ENCODE results near the gene CCL21. TPM values are rescaled to one million over a fixed set of nuclear protein-coding genes. Genes with fewer than 3 reads are reported as not detected.

CCL21 gene
- polyA plus RNA-seq, 2 of the 4 experiments (the other 2 are of a cell fraction) = not detected

DNA sequence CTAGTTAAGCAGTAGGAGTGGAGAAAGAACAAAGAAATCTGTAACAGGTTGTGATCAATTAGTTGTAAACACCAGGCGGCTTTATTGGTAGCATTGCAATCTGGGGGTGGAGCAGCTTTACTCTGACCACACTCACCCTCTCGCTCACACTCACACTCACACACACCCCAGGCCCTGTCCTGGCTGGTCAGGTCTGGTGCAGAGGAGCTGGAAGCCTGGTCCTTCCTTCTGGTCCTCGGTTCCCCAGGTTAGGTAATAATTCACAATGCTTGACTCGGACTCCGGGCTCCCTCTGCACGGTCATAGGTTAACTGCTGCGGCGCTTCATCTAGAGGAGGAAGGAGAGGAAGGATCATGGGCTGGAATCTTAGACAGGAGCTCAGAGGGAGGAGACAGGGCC is 20.4 kb downstream of the CCL21 start:
- 62% methylated on average over 8 of the region's 8 CpGs for WGBS (ENCODE audit: missing lambda C conversion rate)
- H3K27ac ChIP-seq = no peak overlapping the region
- DNase-seq (ENCODE audit: low read depth in 1 of 2, low spot score in 1 of 2) (no peak), ATAC-seq (no peak; a peak in 1 of 6 replicates), FAIRE-seq (no peak)
- no peaks in the 10 kb centered on the region for H3K9me3 ChIP-seq
- CTCF ChIA-PET = interaction anchor here (0.7 to 10.1 kb wide), 3 partner anchors 10 to 71 kb away, joined by 3 to 135 read pairs (median 5); no protein-coding TSS in a partner anchor
- no peaks in the 10 kb centered on the region for H3K4me1 ChIP-seq
- H3K4me2 ChIP-seq = no peak overlapping the region
- POLR2A ChIA-PET = no interaction called here
- H3K4me3 ChIP-seq = no peak overlapping the region
- TF ChIP-seq, protein P1, sequence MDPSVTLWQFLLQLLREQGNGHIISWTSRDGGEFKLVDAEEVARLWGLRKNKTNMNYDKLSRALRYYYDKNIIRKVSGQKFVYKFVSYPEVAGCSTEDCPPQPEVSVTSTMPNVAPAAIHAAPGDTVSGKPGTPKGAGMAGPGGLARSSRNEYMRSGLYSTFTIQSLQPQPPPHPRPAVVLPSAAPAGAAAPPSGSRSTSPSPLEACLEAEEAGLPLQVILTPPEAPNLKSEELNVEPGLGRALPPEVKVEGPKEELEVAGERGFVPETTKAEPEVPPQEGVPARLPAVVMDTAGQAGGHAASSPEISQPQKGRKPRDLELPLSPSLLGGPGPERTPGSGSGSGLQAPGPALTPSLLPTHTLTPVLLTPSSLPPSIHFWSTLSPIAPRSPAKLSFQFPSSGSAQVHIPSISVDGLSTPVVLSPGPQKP (IDR thresholded peaks at IDR 0.05; ENCODE audit: low read depth, low read length) = no peak
- no peak for TF ChIP-seq ZSCAN20 (CRISPR knock-in tag; IDR thresholded peaks at IDR 0.05)

DNA sequence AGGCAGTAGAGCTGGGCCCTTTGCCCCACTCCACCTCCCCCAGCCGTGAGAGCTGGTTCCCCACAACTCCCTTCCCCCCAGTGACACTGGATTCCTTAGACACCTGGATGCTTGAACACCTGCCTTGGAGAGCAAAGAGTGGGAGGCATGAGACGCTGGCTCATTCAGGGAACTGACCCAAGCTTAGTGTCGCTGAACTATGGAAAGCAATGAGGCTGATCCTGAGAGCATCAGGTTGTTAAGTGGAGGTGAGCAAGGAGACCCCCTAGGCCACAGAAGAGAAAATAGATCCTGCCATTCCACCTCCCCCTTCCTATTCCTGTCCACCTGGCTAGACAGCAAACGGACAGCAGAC is 20.8 kb downstream of the CCL21 start:
- FAIRE-seq (no peak), ATAC-seq (no peak), DNase-seq (ENCODE audit: low read depth in 1 of 2, low spot score in 1 of 2) (no peak)
- Histone ChIP-seq H3K4me3 (no peak overlapping the region), H3K27ac (no peak overlapping the region), H3K9me3 (no peaks in the 10 kb centered on the region), H3K4me2 (no peak overlapping the region), H3K4me1 (no peaks in the 10 kb centered on the region)
- ChIA-PET CTCF (interaction anchor here (0.7 to 10.1 kb wide), 3 partner anchors 11 to 71 kb away, joined by 3 to 135 read pairs (median 5); no protein-coding TSS in a partner anchor), POLR2A (no interaction called here)
- WGBS (ENCODE audit: missing lambda C conversion rate) = 50% methylated on average over 4 of the region's 4 CpGs
- TF ChIP-seq HOXA7 (CRISPR knock-in tag; IDR thresholded peaks at IDR 0.05) = no peak
- TF ChIP-seq RARB (CRISPR knock-in tag; IDR thresholded peaks at IDR 0.05) = no peak
- no peak for TF ChIP-seq HOXB5 (CRISPR knock-in tag; IDR thresholded peaks at IDR 0.05)
- TF ChIP-seq FOSL2 (IDR thresholded peaks at IDR 0.05) = no peak
- TF ChIP-seq FOSL2 (CRISPR knock-in tag; IDR thresholded peaks at IDR 0.05) = no peak
- no peak for TF ChIP-seq RAD21 (conservative IDR thresholded peaks at IDR 0.05 in 1 of 2, IDR thresholded peaks at IDR 0.05 in 1 of 2)
- TF ChIP-seq CHD4 (IDR thresholded peaks at IDR 0.05; ENCODE audit: borderline replicate concordance) = no peak
- TF ChIP-seq RFX5 (IDR thresholded peaks at IDR 0.05) = no peak
- TF ChIP-seq POLR2A (IDR thresholded peaks at IDR 0.05; ENCODE audit: low read length) = no peak
- TF ChIP-seq, protein P2, sequence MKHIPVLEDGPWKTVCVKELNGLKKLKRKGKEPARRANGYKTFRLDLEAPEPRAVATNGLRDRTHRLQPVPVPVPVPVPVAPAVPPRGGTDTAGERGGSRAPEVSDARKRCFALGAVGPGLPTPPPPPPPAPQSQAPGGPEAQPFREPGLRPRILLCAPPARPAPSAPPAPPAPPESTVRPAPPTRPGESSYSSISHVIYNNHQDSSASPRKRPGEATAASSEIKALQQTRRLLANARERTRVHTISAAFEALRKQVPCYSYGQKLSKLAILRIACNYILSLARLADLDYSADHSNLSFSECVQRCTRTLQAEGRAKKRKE (CRISPR knock-in tag; IDR thresholded peaks at IDR 0.05; ENCODE audit: low read depth) = no peak

DNA sequence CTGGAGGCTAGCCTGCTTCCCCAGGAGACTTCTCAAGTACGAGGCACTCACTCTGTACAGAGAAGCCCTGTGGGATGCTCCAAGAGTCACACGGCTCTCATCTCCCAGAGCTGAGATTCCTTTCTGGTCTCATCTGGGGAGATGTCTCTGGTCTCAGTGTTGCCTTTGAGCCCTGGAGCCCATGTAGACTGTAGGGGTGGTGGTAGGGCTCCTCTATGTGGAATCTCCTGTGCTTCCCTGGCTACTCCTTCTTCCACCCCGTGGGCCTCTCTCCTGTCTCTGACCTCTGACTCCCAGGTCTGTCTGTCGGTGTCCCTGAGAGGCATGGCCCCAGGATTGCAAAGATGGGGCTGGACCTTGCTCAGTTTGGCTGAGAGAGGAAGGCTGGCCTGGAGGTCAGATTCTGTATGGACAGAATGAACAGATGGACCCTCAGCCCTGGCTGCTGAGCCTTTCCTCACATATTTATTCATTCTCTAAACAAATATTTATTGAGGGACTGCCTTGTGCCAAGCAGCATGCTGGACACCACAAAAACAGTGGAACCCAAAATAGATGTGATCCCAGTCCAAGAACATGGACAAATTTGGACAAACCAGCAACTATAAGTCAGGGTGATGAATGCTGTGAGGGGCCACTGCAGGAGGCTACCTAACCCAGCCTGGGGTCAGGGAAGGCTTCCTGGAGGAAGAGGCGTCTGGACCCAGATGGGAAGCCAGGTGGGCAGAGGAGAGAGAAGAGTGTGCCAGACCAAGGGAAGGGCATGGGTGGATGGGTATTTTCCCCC is 21.4 kb downstream of the CCL21 start:
- H3K4me2 ChIP-seq = no peak overlapping the region
- WGBS (ENCODE audit: missing lambda C conversion rate) = 70% methylated on average over 5 of the region's 5 CpGs
- H3K27ac ChIP-seq = no peak overlapping the region
- TF ChIP-seq, protein P3, sequence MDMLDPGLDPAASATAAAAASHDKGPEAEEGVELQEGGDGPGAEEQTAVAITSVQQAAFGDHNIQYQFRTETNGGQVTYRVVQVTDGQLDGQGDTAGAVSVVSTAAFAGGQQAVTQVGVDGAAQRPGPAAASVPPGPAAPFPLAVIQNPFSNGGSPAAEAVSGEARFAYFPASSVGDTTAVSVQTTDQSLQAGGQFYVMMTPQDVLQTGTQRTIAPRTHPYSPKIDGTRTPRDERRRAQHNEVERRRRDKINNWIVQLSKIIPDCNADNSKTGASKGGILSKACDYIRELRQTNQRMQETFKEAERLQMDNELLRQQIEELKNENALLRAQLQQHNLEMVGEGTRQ (IDR thresholded peaks at IDR 0.05) = no peak
- TF ChIP-seq BHLHE40 (IDR thresholded peaks at IDR 0.05; ENCODE audit: low read depth, low read length) (no peak), RCOR1 (IDR thresholded peaks at IDR 0.05; ENCODE audit: low read depth, low read length) (no peak), NFE2L2 (conservative IDR thresholded peaks at IDR 0.05; ENCODE audit: low read length) (no peak), SREBF2 (IDR thresholded peaks at IDR 0.05) (no peak), MAFK (IDR thresholded peaks at IDR 0.05; ENCODE audit: partially characterized antibody) (no peak), HDAC2 (IDR thresholded peaks at IDR 0.05) (no peak), FOSL2 (IDR thresholded peaks at IDR 0.05) (no peak), FOSL2 (CRISPR knock-in tag; IDR thresholded peaks at IDR 0.05) (no peak), MAZ (IDR thresholded peaks at IDR 0.05; ENCODE audit: borderline replicate concordance, low read depth, low read length) (no peak), GATA3 (IDR thresholded peaks at IDR 0.05; ENCODE audit: borderline replicate concordance) (no peak), JUNB (IDR thresholded peaks at IDR 0.05) (no peak), ZSCAN20 (CRISPR knock-in tag; IDR thresholded peaks at IDR 0.05) (no peak)
- TF ChIP-seq, protein P4, sequence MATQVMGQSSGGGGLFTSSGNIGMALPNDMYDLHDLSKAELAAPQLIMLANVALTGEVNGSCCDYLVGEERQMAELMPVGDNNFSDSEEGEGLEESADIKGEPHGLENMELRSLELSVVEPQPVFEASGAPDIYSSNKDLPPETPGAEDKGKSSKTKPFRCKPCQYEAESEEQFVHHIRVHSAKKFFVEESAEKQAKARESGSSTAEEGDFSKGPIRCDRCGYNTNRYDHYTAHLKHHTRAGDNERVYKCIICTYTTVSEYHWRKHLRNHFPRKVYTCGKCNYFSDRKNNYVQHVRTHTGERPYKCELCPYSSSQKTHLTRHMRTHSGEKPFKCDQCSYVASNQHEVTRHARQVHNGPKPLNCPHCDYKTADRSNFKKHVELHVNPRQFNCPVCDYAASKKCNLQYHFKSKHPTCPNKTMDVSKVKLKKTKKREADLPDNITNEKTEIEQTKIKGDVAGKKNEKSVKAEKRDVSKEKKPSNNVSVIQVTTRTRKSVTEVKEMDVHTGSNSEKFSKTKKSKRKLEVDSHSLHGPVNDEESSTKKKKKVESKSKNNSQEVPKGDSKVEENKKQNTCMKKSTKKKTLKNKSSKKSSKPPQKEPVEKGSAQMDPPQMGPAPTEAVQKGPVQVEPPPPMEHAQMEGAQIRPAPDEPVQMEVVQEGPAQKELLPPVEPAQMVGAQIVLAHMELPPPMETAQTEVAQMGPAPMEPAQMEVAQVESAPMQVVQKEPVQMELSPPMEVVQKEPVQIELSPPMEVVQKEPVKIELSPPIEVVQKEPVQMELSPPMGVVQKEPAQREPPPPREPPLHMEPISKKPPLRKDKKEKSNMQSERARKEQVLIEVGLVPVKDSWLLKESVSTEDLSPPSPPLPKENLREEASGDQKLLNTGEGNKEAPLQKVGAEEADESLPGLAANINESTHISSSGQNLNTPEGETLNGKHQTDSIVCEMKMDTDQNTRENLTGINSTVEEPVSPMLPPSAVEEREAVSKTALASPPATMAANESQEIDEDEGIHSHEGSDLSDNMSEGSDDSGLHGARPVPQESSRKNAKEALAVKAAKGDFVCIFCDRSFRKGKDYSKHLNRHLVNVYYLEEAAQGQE (IDR thresholded peaks at IDR 0.05) = no peak
- TF ChIP-seq, protein P5, sequence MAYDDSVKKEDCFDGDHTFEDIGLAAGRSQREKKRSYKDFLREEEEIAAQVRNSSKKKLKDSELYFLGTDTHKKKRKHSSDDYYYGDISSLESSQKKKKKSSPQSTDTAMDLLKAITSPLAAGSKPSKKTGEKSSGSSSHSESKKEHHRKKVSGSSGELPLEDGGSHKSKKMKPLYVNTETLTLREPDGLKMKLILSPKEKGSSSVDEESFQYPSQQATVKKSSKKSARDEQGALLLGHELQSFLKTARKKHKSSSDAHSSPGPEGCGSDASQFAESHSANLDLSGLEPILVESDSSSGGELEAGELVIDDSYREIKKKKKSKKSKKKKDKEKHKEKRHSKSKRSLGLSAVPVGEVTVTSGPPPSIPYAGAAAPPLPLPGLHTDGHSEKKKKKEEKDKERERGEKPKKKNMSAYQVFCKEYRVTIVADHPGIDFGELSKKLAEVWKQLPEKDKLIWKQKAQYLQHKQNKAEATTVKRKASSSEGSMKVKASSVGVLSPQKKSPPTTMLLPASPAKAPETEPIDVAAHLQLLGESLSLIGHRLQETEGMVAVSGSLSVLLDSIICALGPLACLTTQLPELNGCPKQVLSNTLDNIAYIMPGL (CRISPR knock-in tag; IDR thresholded peaks at IDR 0.05; ENCODE audit: borderline replicate concordance) = no peak
- no peak for ATAC-seq
- H3K4me3 ChIP-seq = no peak overlapping the region
- POLR2A ChIA-PET = no interaction called here
- H3K4me1 ChIP-seq = no peaks in the 10 kb centered on the region
- DNase-seq (ENCODE audit: low read depth in 1 of 2, low spot score in 1 of 2) = no peak
- H3K9me3 ChIP-seq = no peaks in the 10 kb centered on the region
- FAIRE-seq = no peak
- CTCF ChIA-PET = interaction anchor here (0.7 to 10.1 kb wide), 7 partner anchors 11 to 97 kb away, joined by 3 to 135 read pairs (median 4); no protein-coding TSS in a partner anchor
